ENCODE measurements around the gene IDI1.
"Not testable (repeated sequence)": the region's sequence is repeated elsewhere in the genome, so short reads cannot be mapped to it uniquely, and the experiment has no call there.

IDI1 gene

GRCh38 chr10:1029838-1030237, 19.1 kb downstream of the IDI1 start:
- DNase-seq: no peak

GRCh38 chr10:1026578-1026977, 22.3 kb downstream of the IDI1 start:
- no peak for DNase-seq

GRCh38 chr10:1025683-1026082, 23.2 kb downstream of the IDI1 start, which contains the start of gene IDI2:
Gene IDI2, minus strand, starts transcription at chr10:1025859. Its CDS starts 1,136 bp downstream, at chr10:1024723.
- no peak for DNase-seq

GRCh38 chr10:1024103-1024502, 24.8 kb downstream of the IDI1 start:
- no peak for DNase-seq

GRCh38 chr10:1022413-1022812, 26.5 kb downstream of the IDI1 start:
- DNase-seq: no peak

GRCh38 chr10:1020958-1021357, 28.0 kb downstream of the IDI1 start:
- no peak for DNase-seq

- no peak for DNase-seq
Measured at GRCh38 chr10:1020460-1020859, 28.5 kb downstream of the IDI1 start.

GRCh38 chr10:1019362-1019761, 29.6 kb downstream of the IDI1 start:
- DNase-seq: no peak

GRCh38 chr10:1015688-1016087, 33.2 kb downstream of the IDI1 start:
- DNase-seq: no peak

GRCh38 chr10:1011696-1012095, 37.2 kb downstream of the IDI1 start:
- DNase-seq: no peak

GRCh38 chr10:1010703-1011102, 38.2 kb downstream of the IDI1 start:
- no peak for DNase-seq

- DNase-seq: not testable (repeated sequence)
Measured at GRCh38 chr10:1009947-1010346, 39.0 kb downstream of the IDI1 start.

GRCh38 chr10:1009071-1009494, 39.8 kb downstream of the IDI1 start:
- DNase-seq: no peak

- DNase-seq: no peak
Measured at GRCh38 chr10:1007583-1007982, 41.3 kb downstream of the IDI1 start.

GRCh38 chr10:1006573-1006972, 42.3 kb downstream of the IDI1 start:
- no peak for DNase-seq

GRCh38 chr10:1003884-1004670, 44.8 kb downstream of the IDI1 start:
- DNase-seq: no peak

- no peak for DNase-seq
Measured at GRCh38 chr10:1002425-1003006, 46.4 kb downstream of the IDI1 start.

GRCh38 chr10:997266-998022, 51.5 kb downstream of the IDI1 start:
- DNase-seq: no peak

GRCh38 chr10:996031-996430, 52.9 kb downstream of the IDI1 start:
- DNase-seq: no peak

GRCh38 chr10:995559-995926, 53.4 kb downstream of the IDI1 start:
- DNase-seq: no peak

GRCh38 chr10:994836-995558, 53.9 kb downstream of the IDI1 start:
- no peak for DNase-seq

GRCh38 chr10:992871-993270, 56.0 kb downstream of the IDI1 start:
- no peak for DNase-seq

- DNase-seq: no peak
Measured at GRCh38 chr10:992467-992866, 56.5 kb downstream of the IDI1 start.
